HG03139 (cell line): ENCODE measurements around the gene PAOX.
"Not testable (repeated sequence)": the region's sequence is repeated elsewhere in the genome, so short reads cannot be mapped to it uniquely, and the experiment has no call there.

Source experiments
- ATAC-seq: cut with Tn5 transposase; IDR thresholded peaks from one replicate; pipeline ENCODE4 v1.9.1; 2021; ENCODE audit not compliant: unreplicated experiment

PAOX gene

GRCh38 chr10:133403784-133404183, 24.7 kb downstream of the PAOX start:
- ATAC-seq, result no peak

GRCh38 chr10:133405272-133405671, 26.2 kb downstream of the PAOX start:
- no peak for ATAC-seq

DNA sequence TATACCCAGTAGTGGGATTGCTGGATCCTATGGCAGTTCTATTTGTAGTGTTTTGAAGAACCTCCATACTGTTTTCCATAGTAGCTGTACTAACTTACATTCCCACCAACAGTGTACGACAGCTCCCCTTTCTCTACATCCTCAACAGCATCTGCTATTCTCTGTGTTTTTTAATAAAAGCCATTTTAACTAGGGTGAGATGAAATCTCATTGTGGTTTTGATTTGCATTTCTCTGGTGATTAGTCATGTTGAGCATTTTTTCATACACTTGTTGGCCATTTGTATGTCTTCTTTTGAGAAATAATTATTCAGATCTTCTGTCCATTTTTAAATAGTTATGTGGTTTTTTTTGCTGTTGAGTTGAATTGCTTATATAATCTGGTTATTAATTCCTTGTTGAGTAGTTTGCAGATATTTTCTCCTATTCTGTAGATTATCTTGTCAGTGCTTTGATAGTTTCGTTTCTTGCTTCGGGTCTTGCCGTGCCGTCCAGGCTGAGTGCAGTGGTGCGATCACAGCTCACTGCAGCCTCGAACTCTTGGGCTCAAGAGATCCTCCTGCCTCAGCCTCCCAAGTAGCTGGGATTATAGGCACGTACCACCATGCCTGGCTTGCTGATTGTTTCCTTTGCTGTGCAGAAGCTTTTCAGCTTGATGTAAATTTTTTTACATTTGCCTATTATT, 26.9 kb downstream of the PAOX start:
- ATAC-seq, result no peak

DNA sequence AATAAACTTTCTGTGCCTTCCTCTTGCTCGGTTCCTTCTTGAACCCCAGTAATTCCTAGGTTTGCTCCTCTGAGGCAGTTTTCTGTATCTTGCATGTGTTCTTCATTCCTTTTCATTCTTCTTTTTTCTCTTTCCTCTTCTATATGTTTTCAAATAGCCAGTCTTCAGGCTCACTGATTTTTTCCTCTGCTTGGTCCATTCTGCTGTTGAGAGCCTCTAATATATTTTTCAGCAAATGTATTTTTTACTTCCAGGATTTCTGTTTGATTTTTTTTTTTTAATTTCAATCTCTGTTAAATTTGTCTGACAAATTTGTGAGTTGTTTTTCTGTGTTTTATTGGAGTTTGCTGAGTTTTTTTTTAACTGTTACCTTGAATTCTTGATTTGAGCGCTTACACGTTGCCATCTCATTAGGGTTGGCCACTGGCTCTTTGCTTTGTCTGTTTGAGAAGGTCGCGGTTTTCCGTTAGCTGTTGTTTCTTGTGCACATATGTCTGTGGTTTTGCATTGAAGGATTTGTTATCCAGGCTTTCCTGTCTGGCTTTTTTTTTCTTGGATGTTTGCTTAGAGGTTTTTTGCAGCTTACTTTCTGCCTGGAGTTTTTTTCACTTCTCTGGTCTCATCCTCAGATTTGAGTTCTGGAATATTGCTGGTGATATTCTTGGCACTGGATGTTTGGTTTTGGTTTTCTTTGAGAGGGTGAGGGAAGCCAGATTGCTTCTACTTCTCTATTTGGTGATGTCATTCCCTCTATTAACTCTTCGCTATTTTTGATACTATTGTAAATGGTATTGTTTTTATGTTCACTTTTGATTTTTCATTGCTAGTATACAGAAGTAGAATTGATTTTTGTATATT, 32.7 kb downstream of the PAOX start:
- ATAC-seq, result no peak

- no peak for ATAC-seq
Measured at GRCh38 chr10:133412381-133412711, 33.3 kb downstream of the PAOX start.

DNA sequence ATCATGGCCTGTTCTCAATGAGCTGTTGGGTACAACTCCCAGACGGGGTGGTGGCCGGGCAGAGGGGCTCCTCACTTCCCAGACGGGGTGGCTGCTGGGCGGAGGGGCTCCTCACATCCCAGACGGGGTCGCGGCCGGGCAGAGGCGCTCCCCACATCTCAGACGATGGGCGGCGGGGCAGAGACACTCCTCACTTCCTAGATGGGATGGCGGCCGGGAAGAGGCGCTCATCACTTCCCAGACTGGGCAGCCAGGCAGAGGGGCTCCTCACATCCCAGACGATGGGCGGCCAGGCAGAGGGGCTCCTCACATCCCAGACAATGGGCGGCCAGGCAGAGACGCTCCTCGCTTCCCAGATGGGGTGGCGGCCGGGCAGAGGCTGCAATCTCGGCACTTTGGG, 35.3 kb downstream of the PAOX start:
- ATAC-seq, result not testable (repeated sequence)

GRCh38 chr10:133415752-133416151, 36.7 kb downstream of the PAOX start:
- ATAC-seq, result no peak

GRCh38 chr10:133418289-133418993, 39.4 kb downstream of the PAOX start:
- ATAC-seq, result no peak

DNA sequence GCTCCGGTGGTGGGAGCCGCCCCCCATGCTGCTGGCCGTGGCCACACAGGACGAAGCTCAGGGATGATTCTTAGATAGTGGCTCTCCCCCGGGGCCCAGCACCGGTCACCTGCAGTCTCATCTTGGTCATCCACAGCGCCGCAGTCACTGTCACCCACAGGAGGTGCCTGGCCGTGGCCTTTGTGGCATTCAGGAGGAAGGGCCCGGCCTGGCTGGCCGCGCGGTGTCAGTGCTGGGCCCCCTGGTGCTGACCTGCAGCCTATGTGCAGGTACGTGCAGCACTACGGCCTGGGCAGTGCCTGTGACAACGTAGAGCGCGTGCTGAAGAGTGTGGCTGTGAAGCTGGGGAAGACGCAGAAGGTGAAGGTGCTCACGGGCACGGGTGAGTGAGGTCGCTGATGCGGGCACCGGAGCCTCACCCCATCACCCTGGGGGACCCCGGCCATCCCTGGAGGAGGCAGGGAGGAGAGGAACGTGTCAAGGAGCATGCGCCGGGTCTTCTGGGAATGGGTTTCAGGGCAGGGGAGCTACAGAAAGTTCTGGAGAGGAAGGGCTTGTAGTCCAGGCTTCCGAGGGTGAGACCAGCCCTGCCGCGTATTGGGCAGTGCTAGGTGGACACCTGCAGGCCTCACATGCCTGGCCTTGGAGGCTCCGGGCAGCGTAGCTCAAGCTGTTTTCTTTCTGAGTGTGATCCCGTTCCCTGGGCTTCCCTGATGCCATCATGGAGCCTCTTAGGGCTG, 40.3 kb downstream of the PAOX start:
- no peak for ATAC-seq

GRCh38 chr10:133420028-133420427, 41.0 kb downstream of the PAOX start:
- ATAC-seq, result no peak

DNA sequence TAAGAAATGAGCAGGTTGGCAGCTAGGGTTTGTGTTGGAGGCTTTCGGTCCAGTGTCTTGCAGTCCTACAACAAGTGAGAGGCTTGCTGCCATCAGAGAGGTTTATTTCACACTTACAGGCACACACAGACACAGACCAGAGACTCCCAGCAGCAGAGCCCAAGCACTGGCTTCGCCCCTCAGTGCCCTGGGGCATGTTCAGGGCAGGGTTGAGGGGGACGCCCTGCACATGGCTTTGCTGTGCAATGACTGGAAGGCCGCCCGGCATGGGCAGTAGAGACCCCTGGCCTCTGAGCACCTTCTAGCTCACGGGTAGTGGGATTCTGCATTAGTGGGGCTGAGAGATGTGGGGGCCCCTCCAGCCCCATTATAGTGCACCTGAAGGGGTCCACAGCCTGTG, 41.5 kb downstream of the PAOX start:
- ATAC-seq, result no peak

GRCh38 chr10:133421336-133422222, 42.5 kb downstream of the PAOX start:
- no peak for ATAC-seq

DNA sequence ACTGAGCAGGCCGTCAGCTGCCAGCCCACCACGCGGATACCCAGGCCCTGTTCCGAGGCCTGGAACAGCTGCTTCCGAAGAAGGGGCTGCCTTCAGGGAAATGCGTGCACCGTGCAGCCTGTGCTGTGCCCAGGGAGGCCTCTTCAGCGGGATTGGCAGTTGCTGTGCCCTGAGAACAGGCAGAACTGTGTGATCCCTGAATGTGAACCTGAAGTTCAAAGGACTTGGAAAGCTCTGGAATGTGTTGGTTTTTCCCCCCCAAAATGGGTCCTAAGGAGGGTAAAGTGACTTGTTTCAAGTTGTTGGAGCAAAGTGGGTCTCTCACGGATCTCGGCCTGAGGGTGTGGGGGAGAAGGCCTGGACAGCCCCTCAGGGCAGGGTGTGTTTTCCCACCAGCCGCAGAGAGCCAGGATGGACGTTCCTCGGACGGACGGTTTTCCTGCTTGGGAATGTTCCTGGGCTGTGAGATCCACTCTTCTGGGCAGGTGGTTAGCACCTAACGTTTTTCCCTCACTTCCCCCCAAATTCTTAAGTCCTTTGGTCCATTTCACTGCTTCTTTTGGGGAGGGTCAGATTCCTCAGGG, 43.3 kb downstream of the PAOX start:
- no peak for ATAC-seq

DNA sequence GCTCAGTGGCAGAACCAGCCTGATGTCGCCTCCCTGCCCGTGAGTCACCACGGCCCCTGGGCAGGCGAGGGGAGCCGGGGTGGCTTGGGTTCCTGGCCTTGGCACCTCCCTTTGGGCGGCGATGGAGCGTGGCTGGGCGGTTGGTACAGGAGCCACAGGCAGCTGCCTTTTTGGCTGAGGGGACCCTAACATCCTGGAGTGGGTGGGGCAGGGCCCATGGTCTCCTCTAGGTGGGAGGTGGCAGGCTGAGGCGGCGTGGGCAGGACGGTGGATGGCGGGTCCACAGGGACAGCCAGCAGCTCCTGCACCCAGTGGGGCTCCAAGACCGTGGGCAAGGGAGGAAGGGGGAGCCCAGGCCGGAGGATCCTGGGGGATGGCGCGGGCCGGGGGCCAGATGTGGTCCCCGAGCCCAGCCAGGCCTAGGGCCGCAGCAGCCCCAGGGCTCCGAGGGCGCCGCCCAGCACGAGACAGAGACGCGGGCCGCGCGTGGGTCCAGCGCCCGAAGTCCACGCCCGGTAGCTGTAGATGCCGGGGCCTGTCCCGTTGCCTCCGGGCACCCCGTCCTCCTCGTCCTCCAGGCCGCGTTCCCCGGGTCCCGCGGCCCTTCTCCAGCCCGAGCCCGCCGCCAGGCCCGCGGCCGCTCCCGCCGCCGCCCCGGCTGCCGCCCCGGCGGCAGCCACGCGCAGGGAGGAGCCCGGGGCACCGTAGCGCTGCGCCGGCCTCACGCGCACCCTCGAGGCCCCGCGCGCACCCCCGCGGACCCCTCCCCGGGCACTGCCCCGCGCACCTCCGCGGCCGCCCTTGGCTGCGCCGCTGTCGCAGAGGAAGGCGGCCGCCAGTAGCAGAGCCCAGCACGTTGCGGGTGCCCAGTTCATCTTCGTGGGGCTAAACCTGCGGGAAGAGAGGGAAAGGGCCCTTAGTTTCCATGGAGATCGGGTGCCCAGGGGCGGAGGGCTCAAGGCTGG, 44.0 kb downstream of the PAOX start:
- ATAC-seq, result no peak

DNA sequence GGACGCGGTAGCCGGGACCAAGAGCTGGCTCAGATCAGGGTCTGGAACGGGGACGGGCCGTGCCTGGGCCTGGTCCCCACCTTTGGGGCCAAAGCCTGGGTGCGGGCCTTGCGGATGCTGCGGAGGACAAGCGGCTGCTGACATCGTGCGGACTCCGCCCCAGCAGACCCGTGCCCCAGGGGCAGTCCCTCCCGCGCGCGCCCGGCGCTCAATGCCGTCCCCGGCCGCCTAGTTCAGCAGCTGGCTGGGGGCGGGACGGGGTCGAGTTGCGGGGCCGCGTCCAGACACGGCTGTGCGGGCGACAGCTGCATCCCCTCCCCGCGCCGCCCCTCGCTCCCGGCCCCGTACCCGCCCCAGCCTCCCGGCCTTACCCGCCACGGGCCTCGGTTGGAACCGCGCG, 45.0 kb downstream of the PAOX start:
- not testable (repeated sequence) for ATAC-seq

DNA sequence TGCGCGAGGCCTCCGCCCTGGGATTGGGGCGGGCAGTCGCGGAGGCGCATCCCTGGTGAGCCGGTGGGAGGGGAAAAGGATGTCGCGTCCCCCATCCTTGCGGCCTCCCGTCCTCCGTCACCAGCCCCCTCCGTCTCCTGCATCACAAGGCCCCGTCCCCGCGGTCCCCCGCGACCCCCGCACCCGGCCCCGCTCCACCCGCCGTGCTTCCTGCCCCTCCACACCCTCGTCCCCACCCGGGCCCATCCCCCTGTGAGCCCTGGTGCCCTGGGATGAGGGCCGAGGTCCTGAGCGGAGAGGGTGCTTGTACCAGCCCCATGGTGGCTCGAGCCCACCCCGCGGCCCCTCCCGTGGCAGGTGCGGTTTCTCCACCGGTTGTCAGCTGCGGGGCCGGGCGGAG, 45.5 kb downstream of the PAOX start, which contains the start of gene SPRN:
TSS of gene SPRN (minus strand) at position 25 of the 400 bp plus-strand sequence. CDS start 944 bp downstream, outside the sequence.
- ATAC-seq, result not testable (repeated sequence)

- not testable (repeated sequence) for ATAC-seq
Measured at GRCh38 chr10:133429571-133429970, 50.5 kb downstream of the PAOX start.

GRCh38 chr10:133431888-133432613, 53.0 kb downstream of the PAOX start:
- ATAC-seq, result not testable (repeated sequence)
